ENCODE results near the gene KRTAP10-2.
"Not testable (repeated sequence)": the region's sequence is repeated elsewhere in the genome, so short reads cannot be mapped to it uniquely, and the experiment has no call there.

Gene KRTAP10-2

DNA sequence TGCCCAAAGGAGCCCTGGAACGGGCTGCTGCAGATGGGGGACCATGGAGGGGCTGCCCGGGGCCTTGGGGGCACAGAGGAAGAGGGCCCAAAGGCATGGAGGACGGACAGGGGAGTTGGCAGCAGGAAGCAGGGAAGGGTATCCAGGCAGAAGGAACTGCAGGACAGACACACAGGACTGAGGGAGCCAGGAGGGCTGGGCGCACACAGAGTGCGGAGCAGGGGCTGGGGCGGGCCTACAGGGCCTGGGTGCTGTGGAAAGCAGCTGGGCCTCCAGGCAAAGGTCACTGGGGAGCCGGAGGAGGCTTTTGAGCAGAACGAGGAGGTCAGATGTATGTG is 39.4 kb downstream of the KRTAP10-2 start:
- DNase-seq = no peak

DNA sequence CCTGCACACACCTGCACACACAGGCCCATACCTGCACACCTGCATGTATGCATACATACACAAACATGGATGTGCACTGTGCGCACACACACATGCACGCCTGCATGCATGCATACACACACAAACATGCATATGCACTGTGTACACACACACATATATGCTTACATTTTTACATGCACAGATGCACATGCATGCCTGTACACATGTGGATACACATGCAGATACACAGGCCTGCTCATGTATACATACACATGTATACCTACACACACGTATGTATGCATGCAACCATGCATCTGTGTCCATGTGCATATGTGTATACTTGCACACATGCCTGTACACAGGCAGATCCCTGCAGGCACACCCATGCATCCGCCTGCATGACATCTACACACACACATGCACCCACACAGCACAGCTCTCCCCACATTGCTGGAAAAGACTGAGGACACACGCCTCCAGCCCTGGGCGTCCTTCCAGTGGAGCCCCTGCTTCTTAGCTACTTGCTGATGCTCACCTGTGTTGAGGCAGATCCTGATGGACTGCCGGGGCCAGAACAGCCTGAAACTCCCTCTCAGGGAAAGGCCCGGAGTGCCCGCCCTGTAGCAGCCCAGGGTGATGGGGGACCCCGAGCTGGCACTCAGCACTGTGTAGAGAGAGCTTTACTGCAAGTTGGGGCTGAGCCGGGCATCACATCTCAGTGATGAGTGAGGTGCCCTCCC is 39.9 kb downstream of the KRTAP10-2 start:
- no peak for DNase-seq

DNA sequence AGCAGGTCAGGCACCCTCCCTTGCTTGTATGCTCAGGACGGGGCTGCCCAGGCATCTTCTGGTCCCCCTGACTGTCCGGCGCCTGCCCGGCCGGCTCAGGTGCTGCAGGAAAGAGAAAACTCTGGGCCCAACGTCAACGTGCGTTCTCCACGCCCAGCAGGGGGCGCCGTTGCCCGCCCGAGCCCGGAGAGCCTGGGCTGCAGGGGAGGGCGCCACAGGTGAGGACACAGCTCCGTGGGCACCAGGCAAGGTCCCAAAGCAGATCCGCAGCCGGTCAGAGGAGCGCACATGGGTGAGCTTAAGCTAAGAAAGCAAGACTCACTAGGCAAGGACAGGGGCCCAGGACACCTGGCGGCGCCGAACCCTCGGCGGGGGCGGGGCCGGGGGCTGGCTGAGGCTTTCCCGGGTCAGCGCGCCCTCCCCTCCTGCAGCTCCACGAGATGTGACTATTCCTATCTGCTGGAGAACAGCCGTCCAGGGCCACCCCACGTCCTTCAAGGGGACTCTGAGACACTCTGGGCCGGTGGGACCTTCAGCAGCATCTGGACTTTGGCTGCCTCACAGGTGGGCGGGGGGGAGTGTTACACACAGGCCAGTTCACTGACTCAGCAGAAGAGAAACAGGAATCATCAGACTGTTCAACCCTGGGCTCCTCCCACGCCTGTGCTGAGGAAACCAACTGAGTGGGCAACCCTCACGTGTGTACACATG is 40.6 kb downstream of the KRTAP10-2 start:
- peak; percentile 74 for DNase-seq

DNA sequence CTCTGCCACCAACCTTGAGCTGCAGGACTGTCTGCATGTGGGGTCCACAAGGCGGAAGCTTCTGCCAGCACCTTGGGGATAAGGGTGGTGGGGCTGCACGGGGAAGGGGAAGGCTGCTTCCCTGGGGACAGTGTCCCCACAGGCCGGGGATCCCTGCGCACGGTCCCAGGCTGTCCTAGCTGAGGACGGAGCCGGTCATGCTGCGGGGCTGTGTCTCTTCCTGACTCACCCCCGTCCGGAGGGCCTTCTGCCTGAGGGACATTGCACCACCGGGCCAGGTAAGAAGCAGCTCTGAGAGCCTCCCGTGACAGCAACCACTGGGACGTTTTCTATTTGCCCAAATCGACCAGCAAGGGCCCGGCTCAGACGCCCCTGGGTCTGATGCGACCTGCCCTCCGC is 41.2 kb downstream of the KRTAP10-2 start:
- no peak for DNase-seq

DNA sequence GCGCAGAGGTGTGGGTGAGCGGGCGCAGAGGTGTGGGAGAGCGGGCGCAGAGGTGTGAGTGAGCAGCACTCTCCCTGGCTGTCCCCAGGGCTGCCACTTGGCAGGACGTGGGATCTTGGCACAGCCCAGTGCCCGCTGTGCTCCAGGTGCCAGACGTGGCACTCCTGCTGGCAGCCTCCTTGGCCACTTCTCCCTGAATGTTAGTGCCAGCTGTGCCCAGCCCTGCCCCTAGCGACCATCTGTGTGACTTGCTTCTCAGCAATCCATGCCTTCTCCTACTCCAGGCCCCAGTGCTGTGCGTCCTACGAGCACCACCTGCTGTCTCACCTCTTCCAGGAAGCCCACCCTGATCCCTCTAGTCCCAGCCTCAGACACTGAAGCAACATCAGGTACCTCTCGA is 41.8 kb downstream of the KRTAP10-2 start:
- DNase-seq = no peak

DNA sequence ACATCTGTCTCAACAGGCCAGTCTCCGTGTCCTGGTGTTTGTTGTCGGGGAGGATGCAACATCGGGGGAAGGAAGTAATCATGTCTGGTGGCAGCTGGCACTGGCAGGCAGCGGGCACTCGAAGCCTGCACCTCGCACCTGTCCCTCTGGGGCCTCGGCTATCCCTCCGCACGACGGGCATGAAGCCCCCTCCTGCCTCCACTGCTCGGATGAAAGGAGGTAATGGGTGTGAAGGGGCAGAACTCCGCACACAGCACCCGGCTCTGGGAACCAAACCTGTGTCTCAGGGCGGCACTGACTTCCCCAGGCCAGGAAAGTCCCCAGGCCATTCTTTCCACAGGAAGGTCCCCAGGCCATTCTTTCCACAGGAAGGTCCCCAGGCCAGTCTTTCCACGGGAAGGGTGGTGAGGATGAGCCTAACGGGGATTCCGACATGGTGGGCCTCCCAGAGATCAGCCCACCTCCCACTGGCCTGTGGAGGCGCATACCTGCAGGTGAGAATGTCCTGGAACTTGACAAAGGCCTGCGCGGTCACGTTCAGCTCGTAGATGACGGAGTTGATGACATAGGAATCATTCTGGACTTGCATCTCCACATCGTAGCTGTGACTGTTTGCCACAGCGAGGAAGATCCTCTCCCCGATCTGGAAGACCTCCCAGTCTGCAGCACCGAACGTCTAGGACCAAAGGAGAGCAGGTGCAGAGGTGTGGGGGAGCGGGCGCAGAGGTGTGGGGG is 42.4 kb downstream of the KRTAP10-2 start:
- DNase-seq = no peak

DNA sequence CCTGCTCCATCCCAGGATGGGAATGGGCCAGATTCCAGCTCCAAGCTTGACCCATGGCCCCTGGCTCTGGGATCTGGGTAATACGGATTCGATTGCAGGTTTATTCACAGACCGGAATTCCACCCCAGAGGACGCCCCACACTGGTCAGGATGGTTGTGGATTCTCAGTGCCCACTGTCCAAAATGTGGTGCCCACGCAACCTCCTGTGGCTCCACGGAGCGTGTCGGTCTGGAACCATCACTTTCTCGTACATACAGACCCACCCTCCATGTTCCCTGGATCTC is 42.9 kb downstream of the KRTAP10-2 start:
- no peak for DNase-seq

DNA sequence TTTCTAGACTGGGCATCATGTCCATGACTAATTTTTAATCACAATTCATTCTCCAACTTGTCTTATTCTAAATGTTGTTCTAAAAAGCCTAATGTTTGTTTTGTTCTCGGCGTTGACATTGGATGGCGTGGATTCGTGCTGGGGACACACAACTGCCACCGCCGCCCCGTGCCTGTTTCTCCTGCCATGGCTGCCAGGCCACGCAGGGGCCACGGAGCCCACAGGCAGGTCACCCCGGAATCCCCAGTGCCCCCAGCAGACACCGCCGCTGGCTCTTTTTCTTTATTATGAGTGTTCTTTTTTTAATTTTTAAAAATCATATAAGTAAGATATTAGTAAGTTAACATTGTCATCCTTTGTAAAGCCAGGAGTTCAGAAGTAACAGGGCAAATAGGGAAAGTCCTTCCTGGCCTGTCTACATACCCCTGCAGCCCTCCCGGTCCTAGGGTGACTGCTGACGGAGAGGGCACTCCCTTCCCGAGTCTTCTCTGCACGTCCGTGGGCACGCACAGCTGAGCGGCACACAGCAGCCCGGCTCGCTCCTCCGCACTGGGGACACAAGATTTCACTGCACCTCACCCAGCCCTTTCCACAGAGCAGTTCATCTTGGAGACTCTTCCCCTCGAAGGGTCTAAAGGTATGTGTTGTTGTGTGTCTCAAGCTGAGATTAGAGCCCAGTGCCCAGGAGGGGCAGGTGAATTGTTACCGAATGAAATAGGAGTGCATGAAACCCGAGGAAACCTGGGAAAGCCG is 43.5 kb downstream of the KRTAP10-2 start:
- DNase-seq = no peak

DNA sequence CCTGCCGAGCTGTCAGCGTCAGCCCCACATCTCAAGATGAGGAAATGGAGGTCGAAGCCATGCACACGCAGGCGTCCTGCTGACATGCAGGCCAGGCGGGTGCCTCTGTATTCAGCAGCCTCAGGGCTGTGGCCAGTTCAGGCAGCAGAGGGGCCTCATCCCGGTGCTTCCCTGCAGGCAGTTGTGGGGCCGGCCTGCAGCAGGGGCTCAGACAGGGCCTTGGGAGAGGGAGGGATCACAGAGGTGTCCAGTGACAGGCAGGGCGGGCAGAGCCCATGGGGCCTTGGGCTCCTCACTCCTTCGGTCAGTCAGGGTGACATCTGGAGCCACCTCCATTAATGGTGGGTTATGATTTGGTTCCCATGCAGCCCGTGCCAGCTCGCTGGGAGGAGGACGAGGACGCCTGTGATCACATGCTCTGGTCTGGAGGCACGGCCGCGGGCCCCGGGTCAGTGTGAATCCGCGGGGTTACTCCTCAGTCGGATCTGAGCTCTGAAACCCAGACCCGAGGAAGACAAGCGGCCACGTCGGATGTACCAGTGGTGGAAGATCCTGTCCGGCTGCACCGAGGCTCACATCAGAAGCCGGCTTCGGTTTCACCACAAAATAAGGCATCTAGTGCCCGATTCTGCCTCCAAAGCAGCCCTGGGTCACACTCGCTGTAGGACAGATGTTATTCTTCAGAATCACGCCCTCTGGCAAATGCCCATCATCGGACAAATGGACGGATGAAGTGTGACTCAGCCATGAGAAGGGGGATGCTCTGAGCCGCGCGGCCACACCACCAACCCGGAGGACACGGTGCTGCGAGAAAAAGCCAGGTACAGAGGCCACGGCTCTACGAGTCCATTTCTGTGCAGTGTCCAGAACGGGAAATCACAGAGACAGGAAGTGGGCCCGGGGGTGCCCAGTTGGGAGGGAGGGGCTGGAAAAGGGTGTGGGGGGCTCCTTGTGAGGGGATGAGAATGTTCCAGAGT is 44.7 kb downstream of the KRTAP10-2 start:
- no peak for DNase-seq

DNA sequence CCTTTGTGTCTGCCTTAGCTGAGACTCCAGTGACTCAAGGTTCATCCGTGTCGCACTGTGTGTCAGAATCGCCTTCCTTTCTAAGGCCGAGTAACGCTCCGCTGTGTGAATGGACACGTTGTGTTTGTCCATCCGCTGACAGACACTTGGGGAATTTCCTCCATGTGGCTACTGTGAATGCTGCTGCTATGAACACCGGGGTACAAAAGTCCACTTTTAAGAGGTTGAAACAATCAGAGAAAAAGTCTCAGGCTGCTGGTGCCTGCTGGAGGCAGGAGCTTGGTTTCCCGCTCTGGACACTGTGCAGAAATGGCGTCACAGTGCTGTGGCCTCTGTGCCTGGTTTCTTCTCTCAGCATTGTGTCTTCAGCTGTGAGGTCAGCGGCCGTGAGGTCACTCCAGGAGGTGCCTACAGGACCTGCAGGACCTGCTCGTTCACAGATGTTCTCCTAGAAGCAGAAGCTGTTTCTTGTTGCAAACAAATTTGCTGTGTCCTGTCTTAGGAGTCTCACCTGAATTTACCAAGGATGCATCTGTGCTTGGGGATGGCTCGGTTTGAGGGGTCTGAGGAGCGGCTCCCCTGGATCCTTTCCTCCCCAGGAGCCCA is 45.5 kb downstream of the KRTAP10-2 start:
- DNase-seq = no peak

DNA sequence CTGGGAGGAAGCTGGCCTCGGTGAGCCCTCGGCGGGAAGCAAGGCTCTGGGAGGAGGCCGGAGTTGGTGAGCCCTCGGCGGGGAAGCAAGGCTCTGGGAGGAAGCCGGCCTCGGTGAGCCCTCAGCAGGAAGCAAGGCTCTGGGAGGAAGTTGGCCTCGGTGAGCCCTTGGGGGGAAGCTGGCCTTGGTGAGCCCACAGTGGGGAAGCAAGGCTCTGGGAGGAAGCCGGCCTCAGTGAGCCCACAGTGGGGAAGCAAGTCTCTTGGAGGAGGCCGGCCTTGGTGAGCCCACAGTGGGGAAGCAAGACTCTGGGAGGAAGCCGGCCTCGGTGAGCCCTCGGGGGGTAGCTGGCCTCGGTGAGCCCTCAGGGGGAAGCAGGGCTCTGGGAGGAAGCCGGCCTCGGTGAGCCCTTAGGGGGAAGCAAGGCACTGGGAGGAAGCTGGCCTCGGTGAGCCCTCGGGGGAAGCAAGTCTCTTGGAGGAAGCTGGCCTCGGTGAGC is 47.4 kb downstream of the KRTAP10-2 start:
- no peak for DNase-seq

DNA sequence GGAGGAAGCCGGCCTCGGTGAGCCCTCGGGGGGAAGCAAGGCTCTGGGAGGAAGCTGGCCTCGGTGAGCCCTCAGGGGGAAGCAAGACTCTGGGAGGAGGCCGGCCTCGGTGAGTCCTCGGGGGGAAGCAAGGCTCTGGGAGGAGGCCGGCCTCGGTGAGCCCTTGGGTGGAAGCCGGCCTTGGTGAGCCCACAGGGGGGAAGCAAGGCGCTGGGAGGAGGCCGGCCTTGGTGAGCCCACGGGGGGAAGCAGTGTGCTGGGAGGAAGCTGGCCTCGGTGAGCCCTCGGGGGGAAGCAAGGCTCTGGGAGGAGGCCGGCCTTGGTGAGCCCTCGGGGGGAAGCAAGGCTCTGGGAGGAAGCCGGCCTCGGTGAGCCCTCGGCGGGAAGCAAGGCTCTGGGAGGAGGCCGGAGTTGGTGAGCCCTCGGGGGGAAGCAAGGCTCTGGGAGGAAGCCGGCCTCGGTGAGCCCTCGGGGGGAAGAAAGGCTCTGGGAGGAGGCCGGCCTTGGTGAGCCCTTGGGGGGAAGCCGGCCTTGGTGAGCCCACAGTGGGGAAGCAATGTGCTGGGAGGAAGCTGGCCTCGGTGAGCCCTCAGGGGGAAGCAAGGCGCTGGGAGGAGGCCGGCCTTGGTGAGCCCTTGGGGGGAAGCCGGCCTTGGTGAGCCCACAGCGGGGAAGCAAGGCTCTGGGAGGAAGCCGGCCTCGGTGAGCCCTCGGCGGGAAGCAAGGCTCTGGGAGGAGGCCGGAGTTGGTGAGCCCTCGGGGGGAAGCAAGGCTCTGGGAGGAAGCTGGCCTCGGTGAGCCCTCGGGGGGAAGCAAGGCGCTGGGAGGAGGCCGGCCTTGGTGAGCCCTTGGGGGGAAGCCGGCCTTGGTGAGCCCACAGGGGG is 48.1 kb downstream of the KRTAP10-2 start:
- not testable (repeated sequence) for DNase-seq

DNA sequence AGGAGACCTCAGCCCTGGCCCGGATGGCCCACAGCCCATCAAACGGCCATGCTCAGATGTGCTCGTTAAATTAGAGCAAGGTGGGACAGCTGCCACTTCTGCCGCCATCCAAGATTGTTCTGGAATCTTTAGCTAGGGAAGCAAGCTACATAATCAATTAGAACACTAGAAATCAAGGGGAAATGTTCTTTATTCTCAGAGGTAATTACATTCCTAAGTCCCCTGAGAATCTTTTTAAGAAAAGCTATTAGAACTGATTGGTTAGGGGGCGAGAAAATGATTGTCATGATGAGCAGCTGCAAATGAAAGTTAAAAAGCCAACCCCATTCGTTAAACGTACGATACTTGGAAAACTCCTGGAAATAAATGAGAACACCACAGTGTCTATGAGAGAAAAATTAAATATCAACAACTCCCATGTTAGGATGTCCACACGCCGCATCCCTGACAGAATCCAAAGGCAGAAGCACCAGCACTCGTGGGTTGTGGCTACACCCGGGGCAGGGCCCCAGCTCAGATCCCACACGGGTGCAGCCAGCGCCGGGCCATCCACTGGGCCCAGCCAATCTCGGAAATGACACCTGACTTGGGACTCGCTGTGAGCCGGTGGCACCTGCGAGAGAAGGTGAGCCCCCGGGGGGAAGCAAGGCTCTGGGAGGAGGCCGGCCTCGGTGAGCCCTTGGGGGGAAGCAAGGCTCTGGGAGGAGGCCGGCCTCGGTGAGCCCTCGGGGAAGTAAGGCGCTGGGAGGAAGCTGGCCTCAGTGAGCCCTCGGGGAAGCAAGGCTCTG is 48.9 kb downstream of the KRTAP10-2 start:
- DNase-seq = no peak

Measured in central memory CD4-positive, alpha-beta T cell (primary cell).